GM19193 (cell line): ENCODE results near the gene ADGB.

Source experiments
- POLR2A ChIP-seq: IDR thresholded peaks from 4 replicates; pipeline ENCODE4 v1.6.1; 2011; ENCODE audit not compliant: insufficient read depth, insufficient read length; ENCODE audit errors: extremely low read depth

Gene ADGB

GRCh38 chr6:146598772-146599405 is at the start of gene ADGB:
Gene ADGB (plus strand): TSS chr6:146598972. CDS start chr6:146599041, 69 bp downstream.
- TF ChIP-seq POLR2A = no peak

DNA sequence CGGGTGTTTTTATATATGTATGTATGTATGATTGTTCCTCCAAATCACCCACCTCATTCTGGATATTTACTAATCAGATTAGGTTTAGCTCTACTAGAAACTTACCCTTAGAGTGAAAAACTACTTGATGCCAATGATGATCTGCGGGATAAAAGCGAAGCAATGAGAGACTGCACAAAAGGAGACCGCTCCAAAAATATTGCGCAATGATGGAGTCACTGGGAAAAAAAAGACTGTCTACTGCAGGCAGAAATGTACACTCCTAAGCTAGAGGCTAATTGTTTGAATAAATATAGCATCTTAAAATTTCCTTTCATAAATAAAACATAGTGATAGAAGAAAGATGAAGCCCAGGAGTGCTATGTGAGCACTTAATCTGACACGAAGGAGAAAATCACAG is 47.9 kb upstream of the ADGB start:
- TF ChIP-seq POLR2A = no peak

- no peak for TF ChIP-seq POLR2A
These were observed 47.2 kb upstream of the ADGB start for GRCh38 chr6:146551545-146551944.

DNA sequence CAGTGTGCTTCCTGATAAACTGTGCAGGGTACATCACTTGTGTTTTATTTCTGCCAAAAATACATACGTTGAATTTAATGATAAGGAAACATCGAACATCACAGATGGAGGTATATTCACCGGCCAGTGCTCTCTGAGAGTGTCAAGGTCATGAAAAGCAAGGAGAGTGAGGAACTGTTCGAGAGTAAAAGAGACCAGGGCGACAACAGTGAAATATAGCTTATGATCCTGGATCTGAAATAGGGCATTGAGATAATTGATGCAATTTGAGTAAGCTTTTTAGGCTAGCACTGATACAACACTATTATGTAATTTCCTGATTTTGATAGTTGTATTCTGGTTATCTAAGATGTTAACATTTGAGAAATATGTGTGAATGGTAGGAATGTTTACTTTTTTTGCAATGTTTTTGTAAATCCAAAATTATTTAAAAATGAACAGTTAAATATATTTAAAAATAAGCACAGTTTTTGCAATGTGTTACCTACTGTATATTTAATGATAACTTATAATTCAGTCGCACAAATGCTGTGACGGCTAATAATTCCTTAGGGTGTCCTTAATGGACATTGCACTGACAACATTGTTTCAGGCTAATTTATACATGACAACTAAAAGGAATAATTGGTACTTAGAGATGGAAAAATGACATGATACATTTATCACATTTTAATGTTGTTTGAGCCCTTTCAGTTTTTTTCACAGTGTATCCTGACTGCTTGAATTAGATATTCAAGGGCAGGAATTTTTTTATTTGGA is 45.2 kb upstream of the ADGB start:
- no peak for TF ChIP-seq POLR2A

GRCh38 chr6:146560607-146561006 is 38.2 kb upstream of the ADGB start:
- TF ChIP-seq POLR2A = no peak

DNA sequence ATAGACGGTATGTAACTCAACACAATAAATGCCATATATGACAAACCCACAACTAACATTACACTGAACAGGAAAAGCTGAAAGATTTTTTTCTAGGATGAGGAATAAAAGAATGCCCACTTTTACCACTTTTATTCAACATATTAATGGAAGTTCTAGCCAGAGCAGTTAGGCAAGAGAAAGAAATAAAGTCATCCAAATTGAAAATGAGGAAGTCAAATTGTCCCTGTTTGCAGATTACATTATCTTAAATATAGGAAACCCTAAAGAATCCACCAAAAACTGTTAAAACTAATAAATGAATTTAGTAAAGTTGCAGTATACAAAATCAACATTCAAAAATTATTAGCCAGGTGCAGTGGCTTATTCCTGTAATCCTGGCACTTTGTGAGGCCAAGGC is 24.6 kb upstream of the ADGB start:
- no peak for TF ChIP-seq POLR2A

GRCh38 chr6:146578054-146578453 is 20.7 kb upstream of the ADGB start:
- TF ChIP-seq POLR2A = no peak

DNA sequence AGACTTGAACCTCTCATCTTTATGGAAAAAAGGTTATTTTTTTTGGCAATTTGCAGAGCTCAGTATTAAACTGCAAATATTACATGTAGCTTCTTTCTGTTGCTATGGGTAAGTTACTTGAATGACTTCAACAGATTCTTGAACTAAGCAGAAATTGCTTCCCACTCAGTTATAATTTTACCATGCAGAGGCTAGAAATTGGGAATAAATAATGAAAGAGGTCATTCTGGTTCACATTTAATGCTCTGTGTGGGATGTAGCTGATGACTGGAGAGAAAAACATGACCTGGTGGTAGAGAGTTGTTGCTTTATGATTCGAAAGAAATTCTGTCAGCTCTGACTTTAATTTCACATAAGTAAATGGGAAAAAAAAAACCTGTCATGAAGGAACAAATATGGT is 16.8 kb upstream of the ADGB start:
- TF ChIP-seq POLR2A = no peak

DNA sequence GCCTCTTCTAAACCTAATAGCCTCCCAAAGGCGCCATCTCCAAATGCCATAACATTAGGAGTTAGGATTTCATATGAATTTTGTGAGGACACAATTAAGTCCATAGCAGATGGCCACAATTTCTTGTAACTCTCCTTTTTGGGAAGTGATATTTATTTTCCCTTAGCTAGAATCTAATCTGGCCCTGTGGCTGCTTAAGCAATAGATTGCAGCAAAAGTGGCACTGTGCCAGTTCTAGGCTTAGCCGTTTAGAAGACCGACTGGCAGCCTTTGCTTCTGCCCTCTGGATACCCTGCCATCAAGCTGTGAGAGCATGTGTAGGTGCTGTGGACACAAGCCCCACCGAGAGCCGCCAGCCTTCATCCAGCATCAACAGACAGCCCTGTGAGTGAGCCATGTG is 15.9 kb upstream of the ADGB start:
- TF ChIP-seq POLR2A = no peak

DNA sequence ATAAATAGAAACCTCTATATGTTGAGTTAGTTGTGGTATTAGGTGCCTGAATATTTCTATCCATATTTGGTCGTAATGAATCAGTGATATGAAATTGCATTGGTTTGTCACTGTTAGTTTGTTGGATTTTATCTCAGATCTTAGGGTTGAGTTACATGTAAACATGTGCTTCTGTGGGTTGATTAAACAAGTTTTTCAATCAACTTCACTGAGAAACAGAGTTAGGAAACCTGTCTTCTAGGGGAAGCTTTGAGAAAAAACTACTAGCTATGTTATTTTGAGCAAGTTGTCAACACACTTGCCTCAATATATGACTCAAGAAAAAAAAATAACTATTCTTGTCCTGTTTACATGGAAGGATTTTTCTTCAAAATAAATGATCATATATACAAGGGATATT is 14.8 kb upstream of the ADGB start:
- TF ChIP-seq POLR2A = no peak

- TF ChIP-seq POLR2A = no peak
These were observed 11.3 kb upstream of the ADGB start for GRCh38 chr6:146587459-146587858.

- TF ChIP-seq POLR2A = no peak
These were observed 8.3 kb upstream of the ADGB start for GRCh38 chr6:146590492-146590891.

DNA sequence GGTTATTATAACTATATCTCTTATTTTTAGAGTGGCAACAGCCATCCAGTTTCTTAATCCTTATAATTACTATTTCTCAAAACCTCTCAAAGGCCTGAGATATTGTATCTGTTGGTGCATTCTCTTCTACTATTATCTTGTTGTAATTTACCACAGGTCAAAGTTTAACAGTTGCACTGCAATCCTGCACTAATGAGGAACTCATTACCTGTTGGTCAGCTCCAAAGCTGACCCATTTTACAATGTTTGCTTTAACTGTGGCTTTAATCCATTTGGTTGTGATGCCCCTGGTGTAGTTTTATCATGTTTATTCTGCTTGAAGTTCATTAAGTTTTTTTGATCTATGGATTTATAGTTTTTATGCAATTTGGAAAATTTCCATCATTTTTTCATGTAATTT is 6.3 kb upstream of the ADGB start:
- TF ChIP-seq POLR2A = no peak

DNA sequence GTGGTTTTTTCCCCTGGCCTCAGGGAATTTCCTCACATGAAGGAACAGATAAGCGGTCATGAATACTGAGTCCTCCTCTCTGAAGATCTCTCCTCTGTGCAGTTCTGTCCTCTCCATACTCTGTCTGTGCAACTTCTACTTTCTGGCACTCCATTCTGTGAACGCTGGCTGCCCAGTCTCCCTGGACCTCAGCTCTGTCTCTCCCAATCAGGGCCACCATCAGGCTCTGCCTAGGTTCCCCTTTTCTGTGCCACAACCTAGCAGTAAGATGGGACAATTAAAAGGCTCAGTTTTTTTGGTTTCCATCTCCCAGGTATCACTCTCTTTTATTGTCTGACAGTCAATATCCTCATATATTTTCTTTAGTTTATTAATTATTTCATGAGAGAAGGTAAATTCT is 4.8 kb upstream of the ADGB start:
- no peak for TF ChIP-seq POLR2A

DNA sequence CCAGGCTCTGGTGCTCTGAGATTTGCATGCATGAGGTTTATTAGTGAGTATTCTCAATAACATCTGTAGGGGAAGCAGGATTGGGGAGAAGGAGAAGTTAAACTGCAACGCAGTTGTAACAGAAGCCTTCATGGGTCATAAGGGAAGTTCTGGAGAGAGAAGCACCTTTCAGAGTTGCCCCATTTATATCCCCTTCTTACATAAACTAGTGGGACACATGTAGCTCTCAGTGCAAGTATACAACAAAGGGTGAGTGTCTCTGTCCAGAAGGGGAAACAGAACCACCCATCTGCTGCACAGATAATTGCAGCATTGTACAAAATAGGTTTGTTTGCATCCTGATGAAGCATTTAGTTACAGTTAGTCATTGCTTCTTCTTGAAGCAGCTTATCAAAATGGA is 4.3 kb upstream of the ADGB start:
- no peak for TF ChIP-seq POLR2A

- no peak for TF ChIP-seq POLR2A
These were observed 2.6 kb upstream of the ADGB start for GRCh38 chr6:146595972-146596731.
